ENCODE measurements around the gene TXNL4A.
A peak's percentile ranks its signal among the peaks of the same experiment; 100 is the strongest.

Gene TXNL4A

DNA sequence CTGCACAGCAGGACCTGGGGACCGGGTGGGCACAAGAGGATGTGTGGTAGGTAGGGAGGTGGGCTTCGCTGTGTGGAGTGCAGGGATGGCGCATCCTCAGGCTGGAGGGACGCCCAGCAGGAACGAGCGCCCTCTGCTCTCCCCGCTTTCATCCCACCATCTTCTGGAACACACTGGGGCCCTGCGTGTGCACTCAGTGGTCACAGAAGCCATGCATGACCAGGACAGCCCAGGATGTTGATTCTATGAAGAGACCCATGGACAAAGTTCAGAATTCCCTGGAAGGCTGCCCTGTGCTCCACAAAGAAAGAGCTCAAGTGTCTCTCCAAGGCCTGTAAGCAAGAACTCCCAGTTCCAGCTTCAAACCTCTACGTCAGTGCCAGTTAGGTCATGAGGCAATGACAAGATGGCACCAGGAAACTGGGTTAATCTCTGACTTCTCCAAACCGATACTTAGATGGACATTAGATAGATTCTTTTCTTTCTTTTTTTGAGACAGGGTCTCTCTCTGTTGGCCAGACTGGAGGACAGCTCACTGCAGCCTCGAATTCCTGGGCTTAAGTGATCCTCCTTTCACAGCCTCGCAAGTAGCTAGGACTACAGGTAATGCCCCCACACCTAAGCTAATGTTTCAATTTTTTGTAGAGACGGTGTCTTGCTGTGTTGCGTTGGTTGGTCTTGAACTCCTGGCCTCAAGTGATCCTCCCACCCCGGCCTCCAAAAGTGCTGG is 40.3 kb downstream of the TXNL4A start:
- TF ChIP-seq, protein P1, sequence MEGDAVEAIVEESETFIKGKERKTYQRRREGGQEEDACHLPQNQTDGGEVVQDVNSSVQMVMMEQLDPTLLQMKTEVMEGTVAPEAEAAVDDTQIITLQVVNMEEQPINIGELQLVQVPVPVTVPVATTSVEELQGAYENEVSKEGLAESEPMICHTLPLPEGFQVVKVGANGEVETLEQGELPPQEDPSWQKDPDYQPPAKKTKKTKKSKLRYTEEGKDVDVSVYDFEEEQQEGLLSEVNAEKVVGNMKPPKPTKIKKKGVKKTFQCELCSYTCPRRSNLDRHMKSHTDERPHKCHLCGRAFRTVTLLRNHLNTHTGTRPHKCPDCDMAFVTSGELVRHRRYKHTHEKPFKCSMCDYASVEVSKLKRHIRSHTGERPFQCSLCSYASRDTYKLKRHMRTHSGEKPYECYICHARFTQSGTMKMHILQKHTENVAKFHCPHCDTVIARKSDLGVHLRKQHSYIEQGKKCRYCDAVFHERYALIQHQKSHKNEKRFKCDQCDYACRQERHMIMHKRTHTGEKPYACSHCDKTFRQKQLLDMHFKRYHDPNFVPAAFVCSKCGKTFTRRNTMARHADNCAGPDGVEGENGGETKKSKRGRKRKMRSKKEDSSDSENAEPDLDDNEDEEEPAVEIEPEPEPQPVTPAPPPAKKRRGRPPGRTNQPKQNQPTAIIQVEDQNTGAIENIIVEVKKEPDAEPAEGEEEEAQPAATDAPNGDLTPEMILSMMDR (IDR thresholded peaks at IDR 0.05; ENCODE audit: insufficient read depth, low read length) = no peak
- TF ChIP-seq POLR2AphosphoS5 (IDR thresholded peaks at IDR 0.05; ENCODE audit: low read depth) = no peak
- TF ChIP-seq, protein P2, sequence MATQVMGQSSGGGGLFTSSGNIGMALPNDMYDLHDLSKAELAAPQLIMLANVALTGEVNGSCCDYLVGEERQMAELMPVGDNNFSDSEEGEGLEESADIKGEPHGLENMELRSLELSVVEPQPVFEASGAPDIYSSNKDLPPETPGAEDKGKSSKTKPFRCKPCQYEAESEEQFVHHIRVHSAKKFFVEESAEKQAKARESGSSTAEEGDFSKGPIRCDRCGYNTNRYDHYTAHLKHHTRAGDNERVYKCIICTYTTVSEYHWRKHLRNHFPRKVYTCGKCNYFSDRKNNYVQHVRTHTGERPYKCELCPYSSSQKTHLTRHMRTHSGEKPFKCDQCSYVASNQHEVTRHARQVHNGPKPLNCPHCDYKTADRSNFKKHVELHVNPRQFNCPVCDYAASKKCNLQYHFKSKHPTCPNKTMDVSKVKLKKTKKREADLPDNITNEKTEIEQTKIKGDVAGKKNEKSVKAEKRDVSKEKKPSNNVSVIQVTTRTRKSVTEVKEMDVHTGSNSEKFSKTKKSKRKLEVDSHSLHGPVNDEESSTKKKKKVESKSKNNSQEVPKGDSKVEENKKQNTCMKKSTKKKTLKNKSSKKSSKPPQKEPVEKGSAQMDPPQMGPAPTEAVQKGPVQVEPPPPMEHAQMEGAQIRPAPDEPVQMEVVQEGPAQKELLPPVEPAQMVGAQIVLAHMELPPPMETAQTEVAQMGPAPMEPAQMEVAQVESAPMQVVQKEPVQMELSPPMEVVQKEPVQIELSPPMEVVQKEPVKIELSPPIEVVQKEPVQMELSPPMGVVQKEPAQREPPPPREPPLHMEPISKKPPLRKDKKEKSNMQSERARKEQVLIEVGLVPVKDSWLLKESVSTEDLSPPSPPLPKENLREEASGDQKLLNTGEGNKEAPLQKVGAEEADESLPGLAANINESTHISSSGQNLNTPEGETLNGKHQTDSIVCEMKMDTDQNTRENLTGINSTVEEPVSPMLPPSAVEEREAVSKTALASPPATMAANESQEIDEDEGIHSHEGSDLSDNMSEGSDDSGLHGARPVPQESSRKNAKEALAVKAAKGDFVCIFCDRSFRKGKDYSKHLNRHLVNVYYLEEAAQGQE (IDR thresholded peaks at IDR 0.05; ENCODE audit: insufficient replicate concordance, low read depth) = no peak
- TF ChIP-seq SPI1 (IDR thresholded peaks at IDR 0.05; ENCODE audit: borderline replicate concordance, low read depth) = no peak
- no peak for TF ChIP-seq GABPA (IDR thresholded peaks at IDR 0.05; ENCODE audit: low read depth)
- no peak for DNase-seq (ENCODE audit: low read depth in 1 of 2, low spot score in 1 of 2)
- peak overlapping the region; percentile 69; the same call in 1 of the 2 replicates for H3K27ac ChIP-seq (replicated peaks)
- no peak overlapping the region for H3K4me3 ChIP-seq (replicated peaks; ENCODE audit: insufficient read depth, low read length)
- H3K27me3 ChIP-seq (ENCODE audit: insufficient read depth, poor library complexity, severe bottlenecking) = no peaks in the 10 kb centered on the region

DNA sequence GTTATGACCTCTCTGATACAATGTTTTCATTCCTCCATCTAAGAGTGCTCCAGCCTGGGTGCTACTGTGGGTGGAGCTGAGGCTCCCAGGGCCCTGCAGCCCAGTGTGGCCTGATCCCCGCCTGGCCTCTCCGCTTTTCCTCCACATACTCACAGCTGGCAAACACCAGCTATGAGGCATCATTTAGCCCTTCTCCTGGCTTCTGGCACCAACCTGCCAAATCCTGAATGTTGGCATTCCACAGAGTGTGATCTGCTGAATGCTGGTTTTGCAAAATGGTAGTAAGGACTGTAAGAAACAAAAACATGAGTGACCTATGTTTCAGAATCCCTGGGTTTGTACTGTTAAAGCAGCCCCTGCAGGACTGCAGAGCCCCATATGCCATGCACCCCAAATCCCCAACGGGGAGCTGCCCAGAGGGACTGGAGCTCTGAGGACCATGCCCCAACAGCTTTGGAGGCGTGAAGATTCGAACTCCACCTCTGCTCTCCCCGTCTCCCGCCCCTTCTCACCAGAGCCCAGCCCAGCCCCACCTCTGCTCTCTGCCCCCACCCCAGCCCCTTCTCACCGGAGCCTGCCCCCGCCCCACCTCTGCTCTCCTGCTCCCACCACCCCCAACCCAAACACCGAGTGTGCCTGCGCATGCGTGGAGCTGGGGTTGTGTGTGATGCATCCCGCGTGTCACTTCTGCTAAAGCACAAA is 41.2 kb downstream of the TXNL4A start:
- no peak overlapping the region for H3K27ac ChIP-seq (replicated peaks)
- no peak overlapping the region for H3K4me3 ChIP-seq (replicated peaks; ENCODE audit: insufficient read depth, low read length)
- TF ChIP-seq POLR2AphosphoS5 (IDR thresholded peaks at IDR 0.05; ENCODE audit: low read depth) = no peak
- TF ChIP-seq, protein P2 (IDR thresholded peaks at IDR 0.05; ENCODE audit: insufficient replicate concordance, low read depth) = no peak
- DNase-seq (ENCODE audit: low read depth in 1 of 2, low spot score in 1 of 2) = no peak
- H3K27me3 ChIP-seq (ENCODE audit: insufficient read depth, poor library complexity, severe bottlenecking) = no peaks in the 10 kb centered on the region

DNA sequence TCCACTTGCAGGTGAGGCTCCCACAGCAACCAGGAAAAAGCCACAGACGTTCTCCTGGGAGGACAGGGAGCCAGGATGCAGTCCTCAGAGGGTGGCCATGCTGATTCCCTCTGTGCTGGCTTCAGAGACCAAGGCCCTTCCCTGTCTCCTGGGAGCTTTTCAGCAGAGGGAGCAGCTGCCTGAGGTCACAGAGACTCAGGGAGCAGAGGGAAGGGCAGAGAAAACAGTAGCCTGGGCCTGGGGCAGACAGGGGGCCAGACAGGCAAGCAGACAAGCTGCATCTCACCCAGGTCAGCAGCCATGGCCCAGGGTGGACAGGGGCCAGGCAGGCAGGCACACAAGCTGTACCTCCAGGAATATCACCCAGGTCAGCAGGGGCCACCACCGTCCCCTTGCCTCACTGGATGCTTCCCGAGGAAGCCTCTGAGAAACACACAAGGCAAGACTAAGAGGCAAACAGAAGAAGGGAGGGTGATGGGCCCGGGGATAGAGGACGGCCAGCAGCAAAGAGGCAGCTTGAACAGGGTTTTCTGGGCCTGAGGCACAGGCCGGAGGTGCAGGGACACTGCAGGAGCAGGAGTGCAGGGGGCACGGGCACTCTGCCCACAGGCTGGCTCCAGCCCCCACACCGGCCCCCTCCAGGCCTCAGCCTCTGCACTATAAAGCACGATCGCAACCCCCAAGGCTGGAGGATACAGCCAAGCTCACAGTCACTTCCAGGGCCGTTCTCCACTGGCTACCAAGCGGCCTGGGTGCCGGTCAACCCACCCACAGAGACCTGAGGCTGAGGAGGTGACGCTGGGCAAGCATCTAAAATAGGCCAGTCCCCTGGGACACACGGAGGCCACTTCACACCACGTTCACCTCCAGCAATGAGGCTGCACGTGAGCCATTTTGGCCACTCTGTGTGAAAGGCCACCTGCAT is 43.0 kb downstream of the TXNL4A start:
- no peak for DNase-seq (ENCODE audit: low read depth in 1 of 2, low spot score in 1 of 2)
- TF ChIP-seq, protein P2 (IDR thresholded peaks at IDR 0.05; ENCODE audit: insufficient replicate concordance, low read depth) = no peak
- TF ChIP-seq POLR2AphosphoS5 (IDR thresholded peaks at IDR 0.05; ENCODE audit: low read depth) = 0 out of 2 replicates have a peak, but pooled peaks have one; percentile 11
- H3K27ac ChIP-seq (replicated peaks) = peak overlapping the region; percentile 51
- no peak overlapping the region for H3K4me3 ChIP-seq (replicated peaks; ENCODE audit: insufficient read depth, low read length)
- no peaks in the 10 kb centered on the region for H3K27me3 ChIP-seq (ENCODE audit: insufficient read depth, poor library complexity, severe bottlenecking)

Measured in HL-60 (cell line).